SJCRH30 (cell line): ENCODE data around the gene CACNA2D3. TPM values are rescaled to one million over a fixed set of nuclear protein-coding genes. Genes with fewer than 3 reads are reported as not detected.

ENCODE experiments used
- DNase-seq, 2 experiments: peaks; one replicate each; pipeline ENCODE4 v3.0.0-alpha.2; 2015 to 2020
- H3K27ac ChIP-seq: fragments of 250-450 bp; sonication (Bioruptor Pico); 2 replicates; pipeline ENCODE4 v1.5.1; 2020; ENCODE audit warnings: mild to moderate bottlenecking, moderate library complexity
- H3K27me3 ChIP-seq: fragments of 250-450 bp; sonication (Bioruptor Pico); 2 replicates; pipeline ENCODE4 v1.5.1; 2020; ENCODE audit warnings: mild to moderate bottlenecking, moderate library complexity
- H3K36me3 ChIP-seq: fragments of 250-450 bp; sonication (Bioruptor Pico); 2 replicates; pipeline ENCODE4 v1.5.1; 2020; ENCODE audit warnings: mild to moderate bottlenecking, moderate library complexity
- H3K4me1 ChIP-seq: fragments of 250-450 bp; sonication (Bioruptor Pico); 2 replicates; pipeline ENCODE4 v1.5.1; 2020; ENCODE audit warnings: mild to moderate bottlenecking, moderate library complexity
- H3K4me3 ChIP-seq: fragments of 250-450 bp; sonication (Bioruptor Pico); 2 replicates; pipeline ENCODE4 v1.5.1; 2020; ENCODE audit warnings: mild to moderate bottlenecking, moderate library complexity
- H3K9me3 ChIP-seq: fragments of 250-450 bp; sonication (Bioruptor Pico); replicated peaks from 2 replicates; pipeline ENCODE4 v1.5.1; 2020; ENCODE audit warnings: mild to moderate bottlenecking, moderate library complexity
- total RNA-seq: library from RNA; depleted of rRNA; stranded (reverse); fragments of >200 nt; shearing (Covaris generic); gene quantifications from 2 replicates; pipeline ENCODE4 v1.2.3, GENCODE V29; 2014

The CACNA2D3 gene
- total RNA-seq, 1 experiment from 2014 or later: 0.22 TPM

DNA sequence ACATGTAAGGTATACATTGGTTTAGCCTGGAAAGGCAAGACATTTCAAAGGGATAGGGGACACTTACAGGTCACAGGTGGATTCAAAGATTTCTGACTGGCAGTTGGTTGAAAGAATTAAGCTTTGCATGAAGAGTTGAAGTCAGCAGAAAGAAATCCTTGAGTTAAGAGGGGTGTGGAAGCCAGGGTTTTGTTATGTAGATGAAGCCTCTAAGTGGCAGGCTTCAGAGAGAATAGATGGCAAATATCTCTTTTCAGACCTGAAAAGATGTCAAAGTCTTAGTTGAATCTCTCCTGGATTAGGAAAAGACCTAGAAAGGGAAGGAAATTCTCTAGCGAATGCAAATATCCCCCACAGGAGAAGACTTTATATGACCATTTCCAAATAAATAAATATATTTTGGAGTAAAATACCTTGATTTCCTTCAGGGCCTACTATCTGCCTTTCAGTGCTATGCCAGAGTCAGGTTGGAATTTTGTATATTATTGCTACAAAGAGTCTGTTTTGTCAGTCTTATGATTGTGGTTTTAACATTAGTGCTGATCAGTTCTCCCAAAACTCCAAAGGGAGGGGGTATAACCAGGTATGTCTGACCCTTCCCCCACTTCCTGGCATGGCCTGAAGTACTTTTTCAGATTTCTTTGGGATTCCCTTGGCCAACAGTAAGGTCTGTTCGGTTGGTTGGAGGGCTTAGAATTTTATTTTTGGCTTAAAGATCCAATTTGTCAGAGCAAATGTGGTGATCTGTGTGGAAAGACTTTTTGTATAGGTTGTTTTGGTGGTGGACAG lies 519.1 kb downstream of the CACNA2D3 start:
- no peak overlapping the region for H3K4me3 ChIP-seq
- no peak for DNase-seq
- H3K27ac ChIP-seq: no peak overlapping the region
- no peaks in the 10 kb centered on the region for H3K9me3 ChIP-seq
- H3K36me3 ChIP-seq: no peaks in the 10 kb centered on the region
- H3K4me1 ChIP-seq: no peaks in the 10 kb centered on the region
- H3K27me3 ChIP-seq: no peaks in the 10 kb centered on the region

DNA sequence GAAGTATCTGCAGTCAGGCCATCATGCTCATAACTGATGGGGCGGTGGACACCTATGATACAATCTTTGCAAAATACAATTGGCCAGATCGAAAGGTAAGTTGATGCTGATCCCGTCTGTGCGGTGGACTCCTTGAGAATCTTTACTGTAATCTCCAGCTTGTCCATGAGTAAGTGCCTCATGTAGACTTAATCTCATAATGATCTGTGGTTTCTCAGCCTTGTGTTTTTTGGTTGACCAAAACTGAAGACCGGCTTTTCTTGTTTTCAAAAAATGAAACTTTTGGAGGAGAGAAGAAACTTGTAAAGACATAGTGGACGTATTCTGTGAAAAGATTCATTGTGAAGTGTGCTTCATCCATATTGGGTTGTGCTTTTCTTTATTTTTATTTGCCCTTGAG lies 519.8 kb downstream of the CACNA2D3 start:
- Histone ChIP-seq H3K27me3 (no peaks in the 10 kb centered on the region), H3K4me3 (no peak overlapping the region), H3K36me3 (no peaks in the 10 kb centered on the region), H3K27ac (no peak overlapping the region), H3K9me3 (no peaks in the 10 kb centered on the region), H3K4me1 (no peaks in the 10 kb centered on the region)
- no peak for DNase-seq

DNA sequence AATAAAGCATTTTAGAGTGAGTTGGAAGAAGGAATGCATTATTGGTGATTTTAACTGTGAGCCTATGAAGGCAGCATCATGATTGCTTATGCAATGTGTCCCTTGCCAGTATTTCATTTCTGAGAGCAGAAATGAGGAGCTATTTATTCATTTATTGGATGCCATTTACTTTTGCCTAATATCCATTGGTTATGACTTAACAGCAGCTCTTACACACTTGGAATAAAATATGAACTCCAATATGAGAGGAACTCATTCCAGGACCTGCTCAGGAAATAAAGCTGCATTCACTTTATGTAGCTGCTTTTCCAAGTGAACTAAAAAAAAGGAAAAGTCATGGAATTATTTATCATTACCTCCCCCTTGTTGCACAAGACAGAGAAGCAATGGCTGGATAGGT lies 525.4 kb downstream of the CACNA2D3 start:
- no peaks in the 10 kb centered on the region for H3K27me3 ChIP-seq
- no peaks in the 10 kb centered on the region for H3K36me3 ChIP-seq
- H3K4me1 ChIP-seq: no peaks in the 10 kb centered on the region
- H3K27ac ChIP-seq: no peak overlapping the region
- DNase-seq: no peak
- no peaks in the 10 kb centered on the region for H3K9me3 ChIP-seq
- no peak overlapping the region for H3K4me3 ChIP-seq

DNA sequence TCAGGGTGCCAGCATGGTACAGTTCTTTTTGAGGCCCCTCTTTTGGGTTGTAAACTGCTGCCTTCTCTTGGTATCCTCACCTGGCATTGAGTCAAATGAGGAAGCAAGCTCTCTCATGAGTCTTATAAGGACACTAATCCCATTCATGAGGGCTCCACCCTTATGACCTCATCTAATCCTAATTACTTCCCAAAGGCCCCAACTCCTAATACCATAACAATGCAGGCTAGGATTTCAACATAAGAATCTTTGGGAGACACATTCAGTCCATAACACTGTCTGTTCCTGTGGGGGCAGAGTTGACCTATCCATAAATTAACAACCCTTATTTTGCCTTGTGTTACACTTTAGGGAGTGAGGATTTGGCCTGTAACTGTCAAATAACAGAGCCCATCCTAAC lies 527.2 kb downstream of the CACNA2D3 start:
- no peaks in the 10 kb centered on the region for H3K4me1 ChIP-seq
- H3K36me3 ChIP-seq: no peaks in the 10 kb centered on the region
- no peak overlapping the region for H3K27ac ChIP-seq
- no peak overlapping the region for H3K4me3 ChIP-seq
- H3K27me3 ChIP-seq: no peaks in the 10 kb centered on the region
- no peaks in the 10 kb centered on the region for H3K9me3 ChIP-seq
- peak in 1 of 2 experiments; percentile 9 for DNase-seq

- no peak overlapping the region for H3K4me3 ChIP-seq
- no peak for DNase-seq
- H3K9me3 ChIP-seq: no peaks in the 10 kb centered on the region
- H3K4me1 ChIP-seq: no peaks in the 10 kb centered on the region
- H3K36me3 ChIP-seq: no peaks in the 10 kb centered on the region
- H3K27ac ChIP-seq: no peak overlapping the region
- H3K27me3 ChIP-seq: no peaks in the 10 kb centered on the region
Observed at GRCh38 chr3:54653456-54654195, 531.3 kb downstream of the CACNA2D3 start.

DNA sequence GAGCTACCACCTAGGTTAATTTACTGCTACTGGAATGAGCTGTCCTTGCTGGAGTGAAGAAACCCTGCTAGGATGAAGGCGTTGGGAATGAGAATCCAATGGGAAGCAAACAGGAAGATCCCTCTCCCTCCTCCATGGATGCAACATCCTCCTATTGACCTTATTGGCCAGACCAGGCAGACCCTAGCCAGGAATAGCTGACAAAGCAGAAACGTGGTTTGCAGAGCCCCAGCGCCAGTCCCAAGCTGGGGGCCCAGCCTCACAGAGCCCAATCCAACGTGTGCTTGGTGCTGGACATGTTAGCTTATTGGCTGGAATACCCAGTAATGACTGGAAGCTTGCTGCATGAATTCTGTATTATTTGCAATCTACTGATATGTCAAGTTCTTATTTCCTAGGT lies 532.4 kb downstream of the CACNA2D3 start:
- H3K4me1 ChIP-seq: no peaks in the 10 kb centered on the region
- H3K27ac ChIP-seq: no peak overlapping the region
- H3K36me3 ChIP-seq: no peaks in the 10 kb centered on the region
- DNase-seq: no peak
- H3K9me3 ChIP-seq: no peaks in the 10 kb centered on the region
- no peaks in the 10 kb centered on the region for H3K27me3 ChIP-seq
- no peak overlapping the region for H3K4me3 ChIP-seq

- Histone ChIP-seq H3K4me1 (no peaks in the 10 kb centered on the region), H3K27ac (no peak overlapping the region), H3K9me3 (no peaks in the 10 kb centered on the region), H3K4me3 (no peak overlapping the region), H3K36me3 (no peaks in the 10 kb centered on the region), H3K27me3 (no peaks in the 10 kb centered on the region)
- no peak for DNase-seq
Observed at GRCh38 chr3:54659347-54659746, 537.0 kb downstream of the CACNA2D3 start.

DNA sequence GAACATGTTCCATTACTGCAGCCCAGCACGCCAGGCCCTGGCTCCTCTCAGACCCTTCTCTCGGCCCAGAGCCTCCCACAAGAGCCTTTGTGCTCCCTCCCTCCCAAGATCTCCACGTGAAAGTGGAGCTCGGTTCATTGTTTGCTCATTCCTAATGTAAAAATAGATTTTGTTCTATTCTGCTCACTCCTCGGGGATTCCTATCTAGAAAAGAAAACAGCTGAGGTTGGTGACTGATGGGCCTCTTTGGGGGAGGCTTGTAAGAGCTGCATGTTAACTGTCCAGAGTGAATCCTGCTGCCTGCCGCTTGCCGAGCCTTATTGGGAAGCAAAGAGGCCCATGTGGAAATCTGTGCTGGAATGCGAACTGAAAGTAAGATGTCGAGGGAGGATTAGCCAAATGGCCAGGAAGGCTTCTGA lies 538.4 kb downstream of the CACNA2D3 start:
- no peaks in the 10 kb centered on the region for H3K4me1 ChIP-seq
- DNase-seq: no peak
- H3K4me3 ChIP-seq: no peak overlapping the region
- no peaks in the 10 kb centered on the region for H3K27me3 ChIP-seq
- H3K27ac ChIP-seq: no peak overlapping the region
- no peaks in the 10 kb centered on the region for H3K9me3 ChIP-seq
- no peaks in the 10 kb centered on the region for H3K36me3 ChIP-seq

DNA sequence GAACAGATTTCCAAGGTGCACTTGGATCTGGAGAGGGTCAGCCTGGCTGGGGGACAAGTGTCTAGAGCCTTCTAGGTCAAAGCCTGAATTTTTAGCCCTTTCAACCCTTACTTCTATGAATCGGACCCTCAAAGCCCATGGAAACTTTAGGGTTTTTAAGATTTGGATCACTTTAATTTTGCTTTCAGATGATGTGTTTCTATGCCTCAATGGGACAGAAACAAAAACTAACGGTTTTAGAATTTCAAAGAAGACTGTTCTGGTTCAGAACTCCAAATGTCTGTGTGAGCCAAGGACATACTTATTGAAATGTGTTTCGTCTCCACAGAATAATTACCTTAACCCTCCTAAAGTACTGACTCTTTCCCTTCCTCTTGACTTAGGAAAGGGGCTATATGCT lies 538.8 kb downstream of the CACNA2D3 start:
- no peak overlapping the region for H3K4me3 ChIP-seq
- no peak for DNase-seq
- H3K4me1 ChIP-seq: no peaks in the 10 kb centered on the region
- no peaks in the 10 kb centered on the region for H3K36me3 ChIP-seq
- H3K9me3 ChIP-seq: no peaks in the 10 kb centered on the region
- H3K27me3 ChIP-seq: no peaks in the 10 kb centered on the region
- no peak overlapping the region for H3K27ac ChIP-seq

GRCh38 chr3:54663501-54664011 lies 541.2 kb downstream of the CACNA2D3 start:
- Histone ChIP-seq H3K27me3 (no peaks in the 10 kb centered on the region), H3K36me3 (no peaks in the 10 kb centered on the region), H3K4me3 (no peak overlapping the region), H3K27ac (no peak overlapping the region), H3K9me3 (no peaks in the 10 kb centered on the region), H3K4me1 (no peaks in the 10 kb centered on the region)
- no peak for DNase-seq

- H3K27ac ChIP-seq: no peak overlapping the region
- H3K9me3 ChIP-seq: no peaks in the 10 kb centered on the region
- no peaks in the 10 kb centered on the region for H3K4me1 ChIP-seq
- no peak for DNase-seq
- no peaks in the 10 kb centered on the region for H3K36me3 ChIP-seq
- H3K4me3 ChIP-seq: no peak overlapping the region
- no peaks in the 10 kb centered on the region for H3K27me3 ChIP-seq
Observed at GRCh38 chr3:54665016-54665600, 542.8 kb downstream of the CACNA2D3 start.

GRCh38 chr3:54668236-54668635 lies 545.9 kb downstream of the CACNA2D3 start:
- H3K36me3 ChIP-seq: no peaks in the 10 kb centered on the region
- no peaks in the 10 kb centered on the region for H3K4me1 ChIP-seq
- no peak overlapping the region for H3K27ac ChIP-seq
- DNase-seq: no peak
- H3K4me3 ChIP-seq: no peak overlapping the region
- no peaks in the 10 kb centered on the region for H3K27me3 ChIP-seq
- H3K9me3 ChIP-seq: no peaks in the 10 kb centered on the region

DNA sequence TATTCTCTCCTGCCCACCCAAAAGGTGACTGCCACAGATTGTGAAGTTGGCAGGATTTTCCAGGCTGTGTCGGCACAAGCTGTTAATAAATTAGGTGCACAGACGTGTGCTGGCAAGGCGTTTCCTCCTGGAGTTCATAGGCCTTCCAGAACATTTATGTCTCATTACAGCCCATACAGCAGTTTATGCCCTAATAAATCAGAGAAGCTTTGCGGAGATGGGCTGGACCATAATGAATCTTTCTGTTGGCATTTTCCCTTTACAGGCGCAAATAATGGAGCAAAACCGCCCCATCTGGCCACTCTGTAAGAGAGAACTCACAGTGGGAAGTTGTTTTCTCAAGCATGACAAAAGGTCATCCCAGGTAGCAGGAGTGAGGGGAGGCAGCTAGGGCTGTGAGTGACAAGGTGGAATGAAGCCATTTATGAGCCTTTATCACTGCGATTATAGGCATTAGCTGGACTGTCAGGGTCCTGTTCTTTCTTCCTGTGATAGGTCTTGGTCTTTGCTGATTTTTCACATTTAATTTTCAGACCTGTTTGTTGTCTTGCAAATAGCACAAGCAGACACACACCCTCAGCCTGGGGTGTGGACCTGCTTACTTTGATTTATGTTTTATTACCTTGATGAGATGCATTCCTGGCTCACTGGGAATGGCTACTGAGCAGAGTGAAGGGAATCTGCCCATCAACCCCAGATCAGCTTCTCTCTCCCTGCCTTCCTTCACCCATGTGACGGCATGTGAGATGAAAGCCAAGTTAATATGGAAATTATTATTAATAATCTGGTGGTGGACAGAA lies 548.0 kb downstream of the CACNA2D3 start:
- Histone ChIP-seq H3K4me3 (no peak overlapping the region), H3K27me3 (no peaks in the 10 kb centered on the region), H3K4me1 (no peaks in the 10 kb centered on the region), H3K9me3 (no peaks in the 10 kb centered on the region), H3K27ac (no peak overlapping the region), H3K36me3 (no peaks in the 10 kb centered on the region)
- DNase-seq: no peak

- Histone ChIP-seq H3K4me3 (no peak overlapping the region), H3K36me3 (no peaks in the 10 kb centered on the region), H3K27me3 (no peaks in the 10 kb centered on the region), H3K27ac (no peak overlapping the region), H3K4me1 (no peaks in the 10 kb centered on the region), H3K9me3 (no peaks in the 10 kb centered on the region)
- no peak for DNase-seq
Observed at GRCh38 chr3:54671511-54671910, 549.2 kb downstream of the CACNA2D3 start.
